NCI-H1436 treated with DMSO at 0.1 percent for 48 hours (cell line): ENCODE data around the gene RASSF4.

Experiments used
- DNase-seq: peaks from one replicate; lab custom pipeline; 2025; lab: John Stamatoyannopoulos, UW

Gene RASSF4

GRCh38 chr10:44948642-44949041 is 11.0 kb upstream of the RASSF4 start:
- no peak for DNase-seq

GRCh38 chr10:44949127-44949802 is 10.3 kb upstream of the RASSF4 start:
- no peak for DNase-seq

- no peak for DNase-seq
These were observed 9.7 kb upstream of the RASSF4 start for GRCh38 chr10:44949915-44950314.

- DNase-seq = no peak
These were observed 9.0 kb upstream of the RASSF4 start for GRCh38 chr10:44950326-44951225.

- DNase-seq = no peak
These were observed 7.9 kb upstream of the RASSF4 start for GRCh38 chr10:44951576-44952226.

GRCh38 chr10:44952779-44953231 is 6.8 kb upstream of the RASSF4 start:
- DNase-seq = no peak

- DNase-seq = no peak
These were observed 5.6 kb upstream of the RASSF4 start for GRCh38 chr10:44954042-44954441.

GRCh38 chr10:44954962-44955361 is 4.6 kb upstream of the RASSF4 start:
- no peak for DNase-seq

GRCh38 chr10:44955413-44956070 is 4.1 kb upstream of the RASSF4 start:
- no peak for DNase-seq

GRCh38 chr10:44956226-44956625 is 3.4 kb upstream of the RASSF4 start:
- no peak for DNase-seq

GRCh38 chr10:44956717-44957706 is 2.6 kb upstream of the RASSF4 start:
- DNase-seq = no peak

GRCh38 chr10:44958196-44958897 is 1.3 kb upstream of the RASSF4 start:
- no peak for DNase-seq

- DNase-seq = no peak
These were observed 730 bp upstream of the RASSF4 start for GRCh38 chr10:44958898-44959246.

GRCh38 chr10:44960088-44960460 is 472 bp downstream of the RASSF4 start:
- no peak for DNase-seq

GRCh38 chr10:44960482-44961229 is 1.1 kb downstream of the RASSF4 start:
- DNase-seq = no peak

GRCh38 chr10:44961230-44961571 is 1.6 kb downstream of the RASSF4 start:
- no peak for DNase-seq

- no peak for DNase-seq
These were observed 2.5 kb downstream of the RASSF4 start for GRCh38 chr10:44961931-44962750.

- no peak for DNase-seq
These were observed 3.5 kb downstream of the RASSF4 start for GRCh38 chr10:44962870-44963738.
